GM12891 (cell line): Measurements from ENCODE around the gene N4BP3.

Source experiments
- POLR2A ChIP-seq: IDR thresholded peaks from 2 replicates; pipeline ENCODE4 v1.6.1; 2011; ENCODE audit warnings: low read depth, low read length, control low read depth
- POLR2AphosphoS5 ChIP-seq: IDR thresholded peaks from 2 replicates; pipeline ENCODE4 v1.6.1; 2011; ENCODE audit warnings: low read depth, low read length, control low read depth
- POU2F2 ChIP-seq: IDR thresholded peaks from 2 replicates; pipeline ENCODE4 v1.6.1; 2011; ENCODE audit warnings: low read depth, mild to moderate bottlenecking, control low read depth, low read length, moderate library complexity
- TAF1 ChIP-seq: IDR thresholded peaks from 2 replicates; pipeline ENCODE4 v1.6.1; 2011; ENCODE audit warnings: low read depth, low read length, control low read depth

DNA sequence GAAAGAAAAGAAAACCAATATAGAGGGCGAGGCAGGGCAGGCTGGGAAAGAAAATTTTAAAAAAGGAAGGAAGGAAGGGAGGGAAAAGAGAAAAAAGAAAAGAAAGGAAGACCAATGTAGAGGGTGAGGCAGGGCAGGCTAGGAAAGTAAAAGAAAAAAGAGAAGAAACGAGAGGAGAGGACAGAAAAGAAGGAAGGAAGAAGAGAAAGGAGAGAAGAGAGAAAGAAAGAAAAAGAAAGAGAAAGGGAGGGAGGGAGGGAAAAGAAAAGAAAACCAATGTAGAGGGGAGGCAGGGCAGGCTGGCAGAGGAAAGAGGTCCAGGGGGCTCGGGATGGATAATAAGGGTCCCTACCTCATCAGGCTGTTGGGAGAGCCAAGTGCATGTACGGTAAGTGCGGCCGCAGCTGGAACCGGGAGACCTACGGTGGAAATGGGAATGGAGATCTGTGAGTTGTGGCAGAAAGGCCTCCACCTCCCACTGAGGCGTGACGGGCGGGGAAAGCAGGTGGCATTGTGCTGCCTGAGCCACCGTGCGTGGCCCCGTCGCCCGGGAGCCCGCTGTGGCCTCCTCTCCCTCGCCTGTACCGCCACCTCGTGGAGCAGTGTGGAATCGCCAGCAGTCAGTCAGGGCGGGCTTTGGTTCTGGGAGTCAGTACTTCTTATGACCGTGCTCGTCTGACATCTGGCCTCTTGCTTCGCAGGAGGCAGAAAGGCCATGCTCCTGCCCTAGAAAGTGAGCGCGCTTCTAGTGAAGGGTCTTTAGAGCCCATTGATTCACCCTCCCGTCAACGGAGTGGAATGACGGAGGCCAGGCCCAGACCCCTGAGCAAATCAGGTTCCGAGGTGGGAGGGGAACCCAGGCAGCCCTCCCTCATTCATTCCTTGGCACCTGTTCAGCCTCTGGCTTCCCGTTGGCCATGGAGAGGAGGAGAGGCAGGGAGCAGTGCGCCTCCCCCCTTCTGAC lies 50.7 kb downstream of the N4BP3 start:
- TF ChIP-seq TAF1, result no peak
- TF ChIP-seq POLR2A, result no peak
- no peak for TF ChIP-seq POLR2AphosphoS5
- no peak for TF ChIP-seq POU2F2
